Activated naive CD4-positive, alpha-beta T cell treated with Interleukin-2 at 50 U/mL for 16 hours (primary cell): ENCODE results near the gene SGPP2.
"Not testable (repeated sequence)": the region's sequence is repeated elsewhere in the genome, so short reads cannot be mapped to it uniquely, and the experiment has no call there.

Source experiments
- DNase-seq: peaks from one replicate; pipeline ENCODE4 v3.0.0-alpha.2; 2020

SGPP2 gene

DNA sequence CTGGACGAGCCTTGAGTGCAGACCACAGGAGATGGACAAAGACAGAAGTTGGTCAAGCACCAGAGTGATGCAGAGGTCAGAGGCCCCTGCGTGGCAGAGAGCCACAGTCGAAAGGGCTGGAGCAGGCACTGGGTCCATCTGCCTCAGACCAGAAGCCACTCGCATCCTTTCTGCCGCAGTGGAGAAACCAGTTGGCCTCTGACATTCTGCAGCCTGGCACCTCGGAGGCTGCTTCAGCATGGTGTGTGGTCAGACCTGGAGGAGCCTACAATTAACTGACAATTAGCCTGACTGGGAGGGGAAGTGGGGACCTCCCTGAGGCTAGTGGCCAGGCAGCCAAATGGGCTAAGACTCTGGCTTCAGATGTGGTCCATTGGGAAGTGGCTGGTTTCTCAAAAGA lies 111.1 kb downstream of the SGPP2 start:
- no peak for DNase-seq

DNA sequence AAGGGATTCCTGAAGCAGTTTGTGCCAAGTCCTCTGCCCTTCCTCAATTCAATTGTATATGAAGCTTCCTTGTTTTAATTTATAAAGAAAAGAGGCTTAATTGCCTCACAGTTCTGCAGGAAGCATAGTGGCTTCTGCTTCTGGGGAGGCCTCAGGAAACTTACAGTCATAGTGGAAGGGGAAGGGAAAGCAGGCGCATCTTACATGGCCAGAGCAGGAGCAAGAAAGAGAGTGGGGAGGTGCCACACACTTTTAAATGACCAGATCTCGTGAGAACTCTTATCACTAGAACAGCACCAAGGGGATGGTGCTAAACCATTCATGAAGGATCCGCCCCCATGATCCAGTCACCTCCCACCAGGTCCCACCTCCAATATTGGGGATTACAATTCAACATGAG lies 114.2 kb downstream of the SGPP2 start:
- DNase-seq: no peak

DNA sequence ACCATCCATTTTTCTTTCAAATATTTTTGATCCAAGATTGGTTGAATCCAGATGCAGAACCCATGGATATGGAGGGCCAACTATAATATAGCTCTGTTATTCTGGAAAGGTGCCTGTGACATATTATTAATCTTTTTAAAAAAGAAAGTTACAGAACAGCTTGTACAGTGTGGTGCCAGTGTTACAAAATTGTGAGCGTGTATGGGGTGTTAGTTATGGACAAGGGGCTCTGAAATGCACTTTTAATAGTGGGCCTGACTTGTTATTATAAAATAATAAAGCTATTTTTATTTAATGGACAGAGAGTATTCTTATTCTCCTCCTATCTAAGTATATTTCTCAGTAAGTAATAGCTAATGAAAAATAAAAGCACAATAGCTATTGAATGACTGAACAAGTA lies 120.3 kb downstream of the SGPP2 start:
- no peak for DNase-seq

DNA sequence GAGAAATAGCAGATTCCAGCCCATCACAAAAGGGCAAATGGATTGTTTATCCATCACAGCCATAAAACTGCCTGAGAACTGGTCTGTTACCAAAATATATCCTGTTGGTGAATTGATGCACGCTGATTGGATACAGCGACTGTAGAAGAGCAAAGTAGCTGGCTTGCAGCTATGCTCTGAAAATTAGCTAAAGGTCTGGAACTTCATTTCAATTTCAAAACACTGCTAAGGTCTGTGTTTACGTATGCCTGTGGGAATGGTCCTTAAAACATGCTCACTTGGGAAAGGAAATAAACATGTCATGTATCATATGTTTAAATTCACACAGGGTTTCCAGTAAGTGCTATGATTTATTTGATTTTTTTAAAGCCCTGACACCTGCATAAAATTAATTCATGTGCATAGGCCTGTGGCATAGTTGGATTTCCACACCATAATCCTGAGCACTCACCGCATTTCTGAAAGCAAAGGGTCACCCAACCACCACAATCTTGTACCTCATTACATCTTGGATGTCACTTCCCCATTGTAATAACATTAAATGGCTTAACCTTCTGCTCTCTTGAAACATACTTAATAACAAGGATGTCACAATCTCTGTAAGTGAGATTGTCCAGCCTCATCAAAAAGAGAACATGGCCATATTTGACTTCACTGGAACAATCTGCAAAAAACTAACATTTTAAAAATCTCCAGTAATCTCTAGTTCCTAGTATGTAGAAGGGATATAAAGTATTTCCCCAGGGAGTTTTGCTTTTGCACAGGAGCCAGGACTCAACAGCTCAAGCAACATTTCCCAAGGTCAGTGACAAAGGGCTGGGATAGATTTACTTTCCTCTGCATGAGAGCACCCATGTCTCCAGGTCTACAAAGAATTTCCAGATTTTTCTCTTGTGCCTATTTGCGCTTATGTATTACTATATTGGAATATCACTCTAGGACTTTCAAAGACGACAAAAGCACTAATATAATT lies 121.8 kb downstream of the SGPP2 start:
- no peak for DNase-seq

DNA sequence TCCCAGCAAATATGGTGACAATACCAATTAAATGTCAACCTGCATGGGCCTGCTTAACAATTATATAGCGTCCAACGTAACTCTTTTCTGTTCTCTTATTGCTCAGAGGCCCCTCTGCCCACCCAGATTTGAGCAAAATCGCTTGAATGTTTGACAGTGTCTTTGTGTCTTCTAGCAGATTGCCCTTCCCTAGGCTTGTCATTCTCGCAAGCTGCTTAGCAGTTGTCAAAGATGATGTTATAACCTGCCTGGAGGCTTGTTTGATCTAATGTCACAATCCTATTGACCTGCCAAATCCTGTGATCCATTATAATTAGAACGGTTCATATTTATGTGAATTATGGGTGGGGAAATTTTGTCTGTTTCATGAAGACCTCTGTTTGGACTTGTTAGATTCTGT lies 122.7 kb downstream of the SGPP2 start:
- no peak for DNase-seq

DNA sequence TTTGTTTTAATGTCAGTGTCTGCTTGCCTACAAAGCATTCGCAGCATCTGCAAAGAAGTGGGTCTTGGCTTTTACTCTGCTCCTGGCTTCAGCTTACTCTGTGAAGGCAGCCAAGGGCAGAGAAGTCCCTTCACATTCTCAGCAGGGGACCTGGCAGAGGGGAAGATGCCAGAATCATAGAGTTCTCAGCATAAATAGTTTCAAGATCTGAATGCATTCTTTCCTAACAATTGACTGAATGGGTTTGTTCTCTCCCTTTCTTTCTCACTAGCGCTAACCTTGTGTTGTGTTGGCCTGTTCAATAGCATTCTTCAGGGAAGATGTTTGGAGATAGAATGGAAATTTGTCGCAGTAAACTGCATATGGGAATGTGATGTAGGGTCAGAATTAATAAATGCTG lies 124.6 kb downstream of the SGPP2 start:
- no peak for DNase-seq

DNA sequence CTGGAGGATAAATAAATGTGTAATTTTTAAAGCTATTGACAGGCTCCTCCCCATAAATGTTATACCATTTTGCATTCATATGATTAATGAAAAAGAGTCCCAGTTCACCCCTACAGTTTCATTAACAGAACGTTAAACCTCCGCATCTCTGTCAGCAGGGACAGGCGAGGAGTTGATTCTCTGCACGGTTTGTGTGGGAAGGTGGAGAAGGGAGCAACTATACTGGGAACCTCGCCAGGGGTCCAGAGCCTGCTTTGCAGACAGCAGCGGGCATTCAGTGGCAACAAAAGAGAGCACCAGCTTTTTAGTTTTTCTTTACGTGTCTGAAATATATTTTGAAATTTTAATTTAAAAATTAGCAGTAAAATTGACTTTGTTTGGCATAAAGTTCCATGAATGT lies 130.2 kb downstream of the SGPP2 start:
- DNase-seq: no peak

DNA sequence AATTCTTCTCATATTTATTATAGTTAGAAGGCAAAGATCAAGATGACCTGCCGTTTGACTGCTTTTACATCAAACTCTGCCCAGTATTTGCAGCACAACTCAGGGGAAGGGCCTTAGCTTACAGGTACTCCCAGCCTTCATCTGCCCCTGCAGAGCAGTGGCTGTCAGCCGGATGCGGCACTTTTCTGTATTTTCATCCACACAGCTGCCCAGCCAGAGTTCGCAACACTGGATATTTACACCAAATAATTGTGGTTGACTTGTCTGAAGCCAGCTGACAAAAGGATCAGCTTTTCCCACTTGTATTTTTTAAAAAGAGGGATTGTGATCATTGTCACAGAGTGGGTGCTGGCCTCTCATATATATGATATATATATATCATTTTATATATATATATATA lies 136.8 kb downstream of the SGPP2 start:
- DNase-seq: no peak

DNA sequence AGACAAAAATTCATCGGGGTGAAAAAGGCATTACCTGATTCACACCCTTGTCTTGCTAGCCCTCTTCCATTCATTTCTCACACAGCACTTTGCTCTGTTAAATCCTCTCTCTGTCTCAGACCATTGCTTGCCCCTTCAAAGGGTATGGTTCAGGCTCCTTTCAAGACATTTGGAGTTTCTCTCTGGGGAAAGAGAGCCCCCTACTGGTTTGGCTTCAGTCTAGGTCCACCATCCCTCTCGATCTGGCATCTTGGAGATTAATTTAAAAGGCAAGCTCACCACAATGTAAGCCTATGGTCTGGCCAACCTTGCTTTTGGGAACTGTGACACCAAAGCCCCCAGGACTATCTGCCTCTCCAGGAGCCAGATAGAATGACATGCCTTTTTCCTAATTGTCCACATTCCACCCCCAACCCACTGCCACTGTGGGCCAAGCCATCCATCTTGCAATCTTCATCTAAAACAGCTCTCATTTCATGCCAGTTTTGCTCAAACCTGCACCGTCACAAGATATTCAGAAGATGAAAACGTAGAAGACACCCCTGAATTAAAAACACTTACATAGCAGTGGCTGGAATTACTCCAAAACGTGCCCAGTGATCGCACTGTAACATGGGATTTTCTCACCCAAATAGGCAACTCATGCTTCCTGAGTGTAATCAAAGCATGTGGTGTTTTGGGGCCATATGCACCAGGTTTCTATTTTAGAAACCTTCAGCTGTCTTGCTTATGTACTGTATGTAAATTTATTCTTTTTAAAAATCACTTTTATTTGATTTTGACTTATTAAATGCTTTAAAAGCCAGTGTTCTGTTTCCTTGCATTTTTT lies 137.7 kb downstream of the SGPP2 start:
- DNase-seq: peak; percentile 16

DNA sequence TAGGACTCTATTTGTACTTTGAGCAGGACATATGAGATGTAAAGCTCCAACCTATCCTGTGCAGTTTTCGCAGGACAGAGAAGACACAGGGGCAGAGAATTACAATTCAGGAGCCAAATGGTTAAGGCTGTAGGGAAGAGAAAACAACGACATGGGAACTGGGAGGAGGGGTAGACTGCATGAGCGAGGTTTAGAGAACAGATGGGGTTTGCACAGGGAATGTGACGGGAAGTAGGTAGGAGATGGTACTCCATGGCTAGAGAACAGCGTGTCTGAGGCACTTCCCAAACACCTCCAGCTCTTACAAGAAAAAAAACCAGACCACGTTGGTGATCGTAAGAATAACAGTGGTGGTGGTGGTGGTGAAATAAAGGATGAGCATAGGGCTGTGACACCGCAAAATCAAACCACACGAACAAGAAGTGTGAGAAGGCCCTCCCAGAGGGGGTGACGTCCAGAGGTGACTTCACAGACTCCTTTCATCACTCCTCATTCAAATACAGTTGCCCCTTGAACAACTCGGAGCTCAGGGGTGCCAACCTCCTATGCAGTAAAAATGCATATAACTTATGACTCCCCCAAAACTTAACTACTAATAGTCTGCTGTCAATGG lies 138.9 kb downstream of the SGPP2 start:
- no peak for DNase-seq

DNA sequence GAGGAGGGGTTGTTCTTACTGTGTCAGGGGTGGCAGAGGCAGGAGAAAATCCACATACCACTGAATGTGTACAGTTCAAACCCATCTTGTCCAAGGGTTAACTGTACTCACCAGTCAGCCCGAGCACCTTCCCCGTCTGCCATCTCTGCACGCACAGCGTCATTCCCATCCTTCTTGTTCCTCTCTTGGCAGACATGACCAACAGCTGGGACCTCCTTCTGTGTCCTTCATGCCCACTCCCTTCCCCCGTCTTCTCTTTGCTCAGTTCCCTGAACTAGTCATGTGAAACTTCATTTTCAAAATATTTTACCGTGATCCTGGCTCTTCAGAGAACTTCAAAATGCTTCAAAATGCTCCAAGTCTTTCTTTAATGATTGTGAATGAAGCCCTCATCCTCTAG lies 139.6 kb downstream of the SGPP2 start:
- no peak for DNase-seq

DNA sequence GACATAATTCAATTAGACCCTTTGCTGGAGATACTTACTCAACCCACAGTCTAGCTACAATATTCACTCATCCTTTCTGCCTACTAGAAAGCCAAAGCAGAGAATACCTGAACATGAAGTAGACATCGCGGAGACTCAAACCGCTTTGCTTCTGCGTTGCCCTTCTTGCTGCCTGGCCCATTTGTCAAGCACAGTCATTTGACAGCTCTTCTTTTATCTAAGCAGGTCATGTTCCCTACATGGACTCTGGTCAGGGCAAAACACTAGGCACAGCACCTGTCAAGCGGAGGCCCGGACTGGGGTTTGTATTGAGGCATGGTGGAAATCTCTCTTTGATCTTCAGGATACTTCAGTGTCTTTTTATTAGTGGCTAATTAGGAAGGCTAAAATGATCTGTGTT lies 141.9 kb downstream of the SGPP2 start:
- no peak for DNase-seq

DNA sequence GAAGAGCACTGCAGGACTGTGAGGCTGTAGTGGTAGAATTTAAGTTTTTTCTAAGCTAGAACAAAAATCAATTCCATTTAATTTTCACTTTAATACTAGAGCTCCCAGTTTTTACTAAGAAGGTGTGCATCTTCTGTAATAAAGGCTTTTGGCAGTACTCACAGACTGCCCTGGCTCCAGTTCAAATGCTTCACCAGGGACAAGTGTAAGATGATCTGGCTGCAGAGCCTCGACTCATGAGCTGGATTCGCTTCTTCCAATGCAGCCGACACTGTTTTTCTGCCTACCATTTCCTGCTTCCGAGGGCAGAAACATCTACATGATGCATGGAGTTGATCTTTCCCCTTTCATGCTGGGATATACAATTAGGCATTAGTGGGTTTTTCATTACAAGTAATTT lies 144.5 kb downstream of the SGPP2 start:
- no peak for DNase-seq

DNA sequence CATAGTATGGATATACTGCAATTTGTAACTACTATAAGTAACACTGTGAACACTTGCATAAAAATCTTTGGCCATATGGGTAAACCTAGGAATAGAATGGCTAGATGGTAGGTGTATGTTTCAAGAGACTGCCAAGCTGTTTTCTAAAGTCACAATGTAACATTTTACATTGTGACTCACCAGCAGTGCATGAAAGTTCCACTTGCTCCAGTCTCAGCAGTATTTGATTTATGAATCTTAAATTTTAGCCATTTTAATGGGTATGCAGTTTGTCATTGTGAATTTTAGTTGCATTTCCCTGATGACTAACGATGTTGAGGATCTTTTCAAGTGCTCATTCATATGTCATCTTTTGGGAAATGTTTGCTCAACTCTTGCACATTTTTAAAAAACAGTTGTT lies 145.5 kb downstream of the SGPP2 start:
- no peak for DNase-seq

DNA sequence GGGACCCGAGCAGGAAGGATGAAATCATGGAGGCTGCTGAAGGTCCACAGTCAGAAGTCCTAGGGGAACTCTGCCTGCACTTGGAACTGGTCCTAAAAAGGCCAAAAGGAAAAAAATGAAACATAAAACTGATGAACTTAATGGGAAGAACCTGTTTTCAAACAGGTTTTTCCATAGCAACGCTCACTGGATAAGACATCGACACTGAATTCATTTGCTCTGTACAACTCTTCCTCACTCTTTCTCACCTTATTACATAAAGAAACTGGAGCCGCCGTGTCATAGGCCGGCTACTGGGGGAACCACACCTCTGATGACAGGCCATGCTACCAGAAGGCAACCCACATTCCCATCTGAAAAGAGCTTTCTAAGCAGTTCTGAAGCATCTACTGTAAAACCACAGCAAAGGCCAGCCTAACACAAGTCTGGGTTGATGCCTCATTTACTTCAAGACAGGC lies 147.9 kb downstream of the SGPP2 start:
- no peak for DNase-seq

DNA sequence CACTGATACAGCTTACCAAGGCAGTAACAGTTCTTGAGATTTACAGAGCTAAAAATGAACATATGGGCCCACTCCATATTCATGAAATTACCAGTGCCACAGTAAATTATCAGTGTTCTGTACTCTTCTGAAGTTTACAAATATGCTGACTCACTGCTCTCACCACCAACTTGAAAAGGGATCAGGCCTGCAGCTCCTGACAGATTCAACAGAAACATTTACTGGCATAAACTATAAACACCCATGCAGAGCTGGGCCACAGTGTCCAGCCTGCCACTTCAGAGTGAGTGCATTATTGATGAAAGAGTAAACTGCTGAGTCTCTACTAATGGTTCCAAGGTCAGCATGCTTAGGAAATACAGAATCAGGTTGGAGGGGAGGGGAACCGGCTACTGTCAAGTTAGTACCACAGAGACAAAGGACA lies 148.4 kb downstream of the SGPP2 start:
- no peak for DNase-seq

DNA sequence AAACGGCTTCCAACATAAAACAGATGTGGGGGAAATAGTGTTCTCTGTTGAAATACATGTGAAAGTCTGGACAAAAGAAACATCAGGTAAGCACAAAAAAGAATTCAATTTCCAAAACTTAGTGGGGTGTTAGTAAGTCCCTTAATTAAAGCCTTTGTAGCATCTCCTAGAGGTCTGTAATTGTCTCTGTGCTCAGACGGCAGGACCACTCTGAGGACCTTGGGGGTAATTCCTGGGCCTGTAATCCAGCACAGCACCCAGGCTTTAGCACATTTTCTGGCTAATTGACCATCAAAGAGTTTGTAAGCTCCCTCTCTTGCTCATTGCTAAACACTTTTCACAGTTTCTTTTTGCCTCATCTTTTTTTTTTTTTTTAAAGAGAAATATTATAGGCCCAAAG lies 151.3 kb downstream of the SGPP2 start:
- no peak for DNase-seq

DNA sequence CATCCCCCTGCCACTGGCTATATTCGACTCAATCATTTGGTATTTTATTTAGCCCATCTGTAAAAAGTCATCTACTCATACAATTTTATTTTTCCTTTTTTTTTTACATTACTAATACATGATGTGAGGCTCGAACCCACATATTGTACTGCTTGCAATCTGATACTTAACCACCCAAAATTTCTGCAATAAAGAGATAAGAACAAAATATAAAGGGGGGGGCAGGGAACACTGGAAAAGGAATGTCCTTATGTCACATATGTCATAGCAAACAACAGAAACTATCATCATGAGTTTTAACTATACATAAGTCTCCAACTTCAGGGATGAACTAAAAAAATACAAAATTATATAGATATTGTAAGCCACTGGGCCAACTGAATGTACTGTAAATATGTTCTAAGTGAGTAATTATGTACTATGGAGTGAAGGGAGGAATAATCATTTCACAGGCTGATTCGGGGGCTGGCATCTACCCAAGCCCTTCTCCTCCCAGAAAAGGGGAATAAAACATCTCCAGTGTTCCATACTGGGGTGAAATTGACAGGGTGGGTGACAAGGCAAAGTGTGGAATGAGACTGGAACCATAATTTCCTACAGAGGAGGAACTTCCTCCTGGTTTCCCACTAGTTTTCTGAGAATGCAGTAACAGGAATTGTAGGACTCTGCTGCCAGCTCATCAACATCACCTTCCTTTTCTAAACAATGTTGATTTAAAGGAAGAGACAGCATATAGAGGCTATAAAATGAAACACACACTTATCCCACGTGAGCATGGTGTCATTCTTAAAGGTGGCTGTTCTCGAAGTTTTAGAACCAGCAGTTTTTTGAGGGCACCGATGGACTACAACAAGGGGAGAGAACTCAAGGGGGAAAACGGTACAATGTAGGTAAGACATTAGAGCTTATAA lies 152.1 kb downstream of the SGPP2 start:
- DNase-seq: no peak

DNA sequence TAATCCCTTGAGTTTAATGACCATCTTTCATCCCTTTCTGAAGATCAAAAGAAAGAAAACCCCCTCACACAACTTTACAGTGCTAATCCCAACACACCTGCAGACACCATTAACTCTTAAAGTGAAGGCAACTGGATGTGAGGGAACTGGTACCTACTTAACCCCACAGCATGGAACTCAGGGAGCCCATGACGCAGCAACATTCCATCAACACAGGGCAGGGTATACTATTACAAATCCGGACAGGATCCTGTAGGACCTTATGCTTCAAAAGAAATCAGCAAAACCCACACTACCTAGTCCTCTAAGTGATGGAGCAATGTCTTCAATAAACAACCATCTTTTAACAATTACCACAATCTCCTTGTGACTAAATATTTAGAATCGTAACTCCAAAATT lies 153.0 kb downstream of the SGPP2 start:
- DNase-seq: no peak

DNA sequence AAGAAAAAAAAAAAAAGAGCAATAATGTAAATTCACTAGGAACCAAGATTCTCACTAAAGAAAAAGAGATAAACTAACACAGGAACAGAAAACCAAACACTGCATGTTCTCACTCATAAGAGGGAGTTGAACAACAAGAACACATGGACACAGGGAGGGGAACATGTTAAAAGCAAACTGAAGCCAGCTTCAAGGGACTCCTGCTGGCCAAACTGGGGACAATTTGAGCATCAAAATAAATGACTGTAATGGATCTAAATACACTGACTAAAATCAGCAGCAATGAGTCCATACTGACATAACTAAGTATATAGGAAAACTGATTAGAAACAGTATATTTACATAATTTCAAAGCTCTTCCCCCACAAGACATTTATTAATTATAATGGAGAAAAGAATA lies 158.6 kb downstream of the SGPP2 start:
- DNase-seq: no peak

DNA sequence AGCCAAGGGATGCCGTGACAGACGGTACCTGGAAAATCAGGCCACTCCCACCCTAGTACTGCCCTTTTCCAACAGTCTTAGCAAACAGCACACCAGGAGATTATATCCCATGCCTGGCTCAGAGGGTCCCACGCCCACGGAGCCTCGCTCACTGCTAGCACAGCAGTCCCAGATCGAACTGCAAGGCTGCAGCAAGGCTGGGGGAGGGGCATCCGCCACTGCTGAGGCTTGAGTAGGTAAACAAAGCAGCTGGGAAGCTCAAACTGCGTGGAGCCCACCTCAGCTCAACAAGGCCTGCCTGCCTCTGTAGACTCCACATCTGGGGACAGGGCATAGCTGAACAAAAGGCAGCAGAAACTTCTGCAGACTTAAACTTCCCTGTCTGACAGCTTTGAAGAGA lies 160.2 kb downstream of the SGPP2 start:
- DNase-seq: not testable (repeated sequence)

DNA sequence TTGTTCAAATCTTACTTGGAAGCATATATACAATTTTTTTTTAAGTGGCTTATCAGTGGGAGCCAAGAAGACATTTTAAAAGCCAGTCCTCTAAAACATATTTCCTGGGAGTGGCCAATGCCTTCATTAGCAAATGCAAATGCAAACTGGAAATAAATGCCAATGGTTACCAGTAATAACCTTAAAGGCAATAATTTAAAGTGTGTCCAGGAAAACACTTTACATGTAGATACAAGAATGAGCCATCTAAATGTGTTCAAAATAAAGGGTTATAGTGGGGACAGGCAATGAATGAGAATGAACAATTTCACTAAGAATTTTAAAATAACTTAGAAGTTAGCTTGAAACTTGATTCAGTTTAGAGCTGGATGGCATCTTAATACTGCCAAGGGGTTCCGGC lies 167.3 kb downstream of the SGPP2 start:
- no peak for DNase-seq
